Uterus (tissue), 4 donors: ENCODE data around the gene UNC45B. TPM values are rescaled to one million over a fixed set of nuclear protein-coding genes. Genes with fewer than 3 reads are reported as not detected.
"Not testable (repeated sequence)": the region's sequence is repeated elsewhere in the genome, so short reads cannot be mapped to it uniquely, and the experiment has no call there.

Experiments used
- DNase-seq, 2 donors: peaks; one replicate each; pipeline ENCODE4 v3.0.0-alpha.2; 2019 to 2020
- H3K27ac ChIP-seq, 2 donors: fragments of 200-600 bp; sonication (generic); 1 replicate in 1 of 2; 2 replicates in 1 of 2; pipeline ENCODE4 v1.5.1; 2016 to 2018
- H3K27me3 ChIP-seq, 2 donors: fragments of 200-600 bp; sonication (generic); one replicate each; pipeline ENCODE4 v1.5.1; 2018 to 2019; ENCODE audit warnings: control low read depth in 1 of 2
- H3K36me3 ChIP-seq, 2 donors: fragments of 200-600 bp; sonication (generic); one replicate each; pipeline ENCODE4 v1.5.1; 2019; ENCODE audit warnings: control low read depth in 1 of 2
- H3K4me1 ChIP-seq, 2 donors: fragments of 200-600 bp; sonication (generic); one replicate each; pipeline ENCODE4 v1.5.1; 2018 to 2019; ENCODE audit warnings: control low read depth in 1 of 2
- H3K4me3 ChIP-seq, 2 donors: fragments of 200-600 bp; sonication (generic); 1 replicate in 1 of 2; 2 replicates in 1 of 2; pipeline ENCODE4 v1.5.1; 2018 to 2019; ENCODE audit warnings: mild to moderate bottlenecking in 1 of 2
- H3K9me3 ChIP-seq, 2 donors: fragments of 200-600 bp; sonication (generic); one replicate each; pipeline ENCODE4 v1.5.1; 2019; ENCODE audit warnings: control low read depth in 1 of 2
- CTCF ChIP-seq, 4 experiments: fragments of 200-600 bp in 2 of 4; fragments of 450-650 bp in 2 of 4; sonication (generic) in 2 of 4; IDR thresholded peaks; one replicate each; pipeline ENCODE4 v1.5.1; 2016 to 2019; ENCODE audit warnings: antibody characterized with exemption in 4 of 4, mild to moderate bottlenecking in 2 of 4, moderate library complexity in 1 of 4
- POLR2A ChIP-seq, 2 donors: fragments of 450-650 bp; IDR thresholded peaks; one replicate each; pipeline ENCODE4 v1.6.1; 2016; ENCODE audit warnings: antibody characterized with exemption in 2 of 2, mild to moderate bottlenecking in 1 of 2, moderate library complexity in 1 of 2
- intact Hi-C: fragments of 100-400 bp; cut with DNase I; formaldehyde crosslinking; loops from one replicate; pipeline ENCODE4 v1.15.1; 2023; ENCODE audit warnings: low total_unique reads
- total RNA-seq, 4 donors: library from RNA; depleted of rRNA in 3 of 4; stranded (reverse); fragments of >200 nt in 3 of 4; gene quantifications; one replicate each; pipeline versions ENCODE4 v1.1.0 to v1.2.4, GENCODE V29; 2014 to 2023
- donor health status: DM: yes; HTN: yes; CAD: no.

UNC45B gene
- total RNA-seq, 4 donors from 2014 or later: 0.21 to 0.55 TPM; not detected in 2

GRCh38 chr17:35169835-35170363 lies 22.3 kb downstream of the UNC45B start:
- Histone ChIP-seq H3K27me3 (no peaks in the 10 kb centered on the region), H3K27ac (no peak overlapping the region), H3K4me1 (no peaks in the 10 kb centered on the region), H3K9me3 (no peaks in the 10 kb centered on the region), H3K36me3 (no peaks in the 10 kb centered on the region), H3K4me3 (no peak overlapping the region)
- intact Hi-C loops: no loop called here
- no peak for DNase-seq
- TF ChIP-seq POLR2A (IDR thresholded peaks at IDR 0.05) (no peak), CTCF (IDR thresholded peaks at IDR 0.05) (no peak)

- Histone ChIP-seq H3K4me1 (no peaks in the 10 kb centered on the region), H3K36me3 (no peaks in the 10 kb centered on the region), H3K4me3 (no peak overlapping the region), H3K27ac (no peak overlapping the region), H3K27me3 (no peaks in the 10 kb centered on the region), H3K9me3 (no peaks in the 10 kb centered on the region)
- no peak for DNase-seq
- intact Hi-C loops: no loop called here
- TF ChIP-seq CTCF (IDR thresholded peaks at IDR 0.05): peak in 2 of 4 experiments; percentile 19 to 35
- TF ChIP-seq POLR2A (IDR thresholded peaks at IDR 0.05): no peak
Observed at GRCh38 chr17:35170968-35171771, 23.6 kb downstream of the UNC45B start.

DNA sequence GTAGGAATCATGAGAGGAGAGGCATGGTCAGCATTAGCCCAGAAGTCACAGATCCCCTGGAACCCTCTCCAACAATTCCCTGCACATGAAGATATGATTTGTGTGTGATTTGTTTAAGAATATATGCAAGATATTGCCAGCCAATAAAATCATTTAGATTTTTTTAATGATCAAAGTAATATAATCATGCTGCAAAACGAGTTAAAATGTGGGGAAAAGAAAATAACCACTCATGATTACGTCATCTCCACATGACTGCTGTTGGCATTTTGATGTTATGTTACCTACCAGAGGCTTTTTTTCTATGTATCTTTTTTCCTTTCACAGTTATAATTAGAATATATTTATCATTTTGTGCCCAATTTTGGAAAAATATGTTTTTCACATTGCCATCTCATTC lies 24.2 kb downstream of the UNC45B start:
- intact Hi-C loops: no loop called here
- no peaks in the 10 kb centered on the region for H3K27me3 ChIP-seq
- no peaks in the 10 kb centered on the region for H3K36me3 ChIP-seq
- no peaks in the 10 kb centered on the region for H3K9me3 ChIP-seq
- no peak for DNase-seq
- H3K4me3 ChIP-seq: no peak overlapping the region
- no peak for TF ChIP-seq POLR2A (IDR thresholded peaks at IDR 0.05)
- no peak for TF ChIP-seq CTCF (IDR thresholded peaks at IDR 0.05)
- H3K4me1 ChIP-seq: no peaks in the 10 kb centered on the region
- no peak overlapping the region for H3K27ac ChIP-seq

DNA sequence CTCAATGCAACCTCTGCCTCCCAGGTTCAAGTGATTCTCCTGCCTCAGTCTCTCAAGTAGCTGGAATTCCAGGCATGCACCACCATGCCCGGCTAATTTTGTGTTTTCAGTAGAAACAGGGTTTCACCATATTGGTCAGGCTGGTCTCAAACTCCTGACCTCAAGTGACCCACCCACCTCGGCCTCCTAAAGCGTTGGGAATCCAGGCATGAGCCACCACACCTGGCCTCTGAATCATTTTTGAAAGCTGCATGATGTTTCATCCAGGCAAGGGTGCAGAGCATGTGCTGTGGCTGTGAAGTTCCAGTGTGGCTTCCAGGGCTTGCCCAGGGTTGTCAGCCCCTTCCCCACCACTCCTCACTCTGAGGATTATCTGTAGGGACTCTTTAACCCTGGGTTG lies 24.7 kb downstream of the UNC45B start:
- H3K9me3 ChIP-seq, DNase-seq, intact Hi-C loops, H3K27ac ChIP-seq, H3K27me3 ChIP-seq, H3K4me3 ChIP-seq, H3K36me3 ChIP-seq, H3K4me1 ChIP-seq: not testable (repeated sequence)

DNA sequence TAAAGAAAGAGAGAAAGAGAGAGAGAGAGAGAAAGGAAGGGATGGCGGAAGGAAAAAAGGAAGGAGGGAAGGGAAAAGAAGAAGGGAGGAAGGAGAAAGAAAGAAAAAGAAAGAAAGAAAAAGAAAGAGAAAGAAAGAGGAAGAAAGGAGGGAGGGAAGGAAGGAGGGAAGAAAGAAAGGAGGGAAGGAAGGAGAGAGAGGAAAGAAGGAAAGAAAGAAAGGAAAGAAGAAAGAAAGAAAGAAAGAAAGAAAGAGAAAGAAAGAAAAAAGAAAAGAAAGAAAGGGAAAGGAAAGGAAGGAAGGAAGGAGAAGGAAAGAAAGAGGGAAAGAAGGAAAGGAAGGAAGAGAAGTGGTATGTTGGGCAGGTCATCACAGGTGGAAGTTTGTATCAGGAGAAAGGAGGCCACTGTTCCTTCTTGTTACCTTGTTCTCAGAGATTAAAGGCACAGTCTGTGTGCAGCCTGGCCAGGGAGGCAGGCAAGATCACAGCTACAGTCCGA lies 27.3 kb downstream of the UNC45B start:
- intact Hi-C loops: no loop called here

More for the DNA sequence above, 27.3 kb downstream of the UNC45B start:
- H3K4me1 ChIP-seq: no peaks in the 10 kb centered on the region
- no peaks in the 10 kb centered on the region for H3K27me3 ChIP-seq
- no peak overlapping the region for H3K27ac ChIP-seq
- no peak for TF ChIP-seq CTCF (IDR thresholded peaks at IDR 0.05)
- TF ChIP-seq POLR2A (IDR thresholded peaks at IDR 0.05): no peak
- no peak for DNase-seq
- no peaks in the 10 kb centered on the region for H3K9me3 ChIP-seq
- no peaks in the 10 kb centered on the region for H3K36me3 ChIP-seq
- no peak overlapping the region for H3K4me3 ChIP-seq
